ENCODE data around the gene PIN4. TPM values are rescaled to one million over a fixed set of nuclear protein-coding genes. Genes with fewer than 3 reads are reported as not detected.
"Not testable (repeated sequence)": the region's sequence is repeated elsewhere in the genome, so short reads cannot be mapped to it uniquely, and the experiment has no call there.

Gene PIN4
- total RNA-seq, 2 donors from 2014 or later, result 7.7 to 8.9 TPM

DNA sequence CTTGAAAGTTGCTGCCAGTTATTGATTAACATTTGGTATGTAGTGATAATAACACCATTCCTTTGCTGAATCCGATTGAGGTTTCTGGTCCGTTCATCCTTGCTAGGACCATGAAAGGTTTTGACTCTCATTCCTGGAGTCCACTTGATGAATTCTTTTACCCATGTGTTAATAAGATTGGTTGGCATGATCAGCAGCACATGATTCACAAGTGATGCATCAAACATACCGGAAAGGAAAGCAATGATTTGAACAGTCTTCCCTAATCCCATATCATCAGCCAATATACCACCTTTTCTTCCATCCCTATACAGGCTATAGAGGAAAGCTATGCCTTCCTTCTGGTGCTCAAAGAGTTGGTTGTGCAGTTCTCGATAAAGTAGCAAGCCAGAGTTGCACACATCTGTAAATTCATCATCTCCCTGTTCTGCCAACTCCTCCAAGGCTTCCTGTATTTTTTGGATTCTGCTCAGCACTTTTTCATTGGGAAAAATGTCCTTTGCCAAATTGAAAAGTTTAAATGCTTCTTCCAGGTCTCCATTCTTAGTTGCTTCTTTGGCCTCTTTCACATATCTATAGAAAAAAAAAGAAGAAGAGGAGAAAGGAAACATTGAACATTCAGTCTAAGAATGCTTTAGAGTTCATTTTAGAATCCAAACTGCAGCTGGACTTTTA lies 26.7 kb downstream of the PIN4 start:
- Histone ChIP-seq H3K4me3 (no peak overlapping the region), H3K27ac (no peak overlapping the region), H3K4me1 (replicated peaks) (no peaks in the 10 kb centered on the region), H3K36me3 (no peaks in the 10 kb centered on the region), H3K9me3 (no peaks in the 10 kb centered on the region), H3K27me3 (replicated peaks; ENCODE audit: insufficient read depth) (no peaks in the 10 kb centered on the region)
- TF ChIP-seq, protein P1, sequence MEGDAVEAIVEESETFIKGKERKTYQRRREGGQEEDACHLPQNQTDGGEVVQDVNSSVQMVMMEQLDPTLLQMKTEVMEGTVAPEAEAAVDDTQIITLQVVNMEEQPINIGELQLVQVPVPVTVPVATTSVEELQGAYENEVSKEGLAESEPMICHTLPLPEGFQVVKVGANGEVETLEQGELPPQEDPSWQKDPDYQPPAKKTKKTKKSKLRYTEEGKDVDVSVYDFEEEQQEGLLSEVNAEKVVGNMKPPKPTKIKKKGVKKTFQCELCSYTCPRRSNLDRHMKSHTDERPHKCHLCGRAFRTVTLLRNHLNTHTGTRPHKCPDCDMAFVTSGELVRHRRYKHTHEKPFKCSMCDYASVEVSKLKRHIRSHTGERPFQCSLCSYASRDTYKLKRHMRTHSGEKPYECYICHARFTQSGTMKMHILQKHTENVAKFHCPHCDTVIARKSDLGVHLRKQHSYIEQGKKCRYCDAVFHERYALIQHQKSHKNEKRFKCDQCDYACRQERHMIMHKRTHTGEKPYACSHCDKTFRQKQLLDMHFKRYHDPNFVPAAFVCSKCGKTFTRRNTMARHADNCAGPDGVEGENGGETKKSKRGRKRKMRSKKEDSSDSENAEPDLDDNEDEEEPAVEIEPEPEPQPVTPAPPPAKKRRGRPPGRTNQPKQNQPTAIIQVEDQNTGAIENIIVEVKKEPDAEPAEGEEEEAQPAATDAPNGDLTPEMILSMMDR (IDR thresholded peaks at IDR 0.05), result no peak
- TF ChIP-seq POLR2A (IDR thresholded peaks at IDR 0.05), result no peak
- TF ChIP-seq POLR2AphosphoS5 (IDR thresholded peaks at IDR 0.05), result no peak
- no peak for DNase-seq (ENCODE audit: low spot score)
- intact Hi-C loops (cut with DNase I), result no loop called here
- WGBS, result 91% methylated on average over 4 of the region's 4 CpGs

DNA sequence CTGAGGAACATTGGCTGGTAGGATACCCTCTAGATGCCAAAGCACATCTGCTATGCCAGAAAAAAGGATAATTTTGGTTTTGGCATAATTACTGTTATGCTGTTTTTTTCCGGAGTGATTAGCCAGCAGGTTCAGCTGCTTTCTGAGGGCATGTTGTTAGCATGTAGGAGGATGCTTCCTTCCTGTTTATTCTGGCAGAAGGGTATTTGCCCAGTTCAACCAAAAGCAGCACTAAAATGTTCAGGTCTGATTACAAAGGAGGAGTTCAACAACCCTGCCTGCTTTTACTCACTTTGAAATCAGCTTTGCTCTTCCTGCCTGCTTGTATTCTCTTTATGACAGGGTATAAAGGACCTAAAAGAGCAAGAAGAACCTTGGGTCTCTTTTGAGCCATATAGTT lies 35.4 kb downstream of the PIN4 start:
- TF ChIP-seq POLR2AphosphoS5 (IDR thresholded peaks at IDR 0.05) (peak; percentile 54), POLR2A (IDR thresholded peaks at IDR 0.05) (no peak)
- Histone ChIP-seq H3K36me3 (no peaks in the 10 kb centered on the region), H3K27me3 (replicated peaks; ENCODE audit: insufficient read depth) (no peaks in the 10 kb centered on the region), H3K4me3 (no peak overlapping the region), H3K27ac (peak overlapping the region; percentile 26 to 55), H3K4me1 (replicated peaks) (no peaks in the 10 kb centered on the region), H3K9me3 (no peaks in the 10 kb centered on the region)
- DNase-seq (ENCODE audit: low spot score), result peak; percentile 13
- 17% methylated on average over 1 of the region's 1 CpG for WGBS
- intact Hi-C loops (cut with DNase I), result no loop called here

DNA sequence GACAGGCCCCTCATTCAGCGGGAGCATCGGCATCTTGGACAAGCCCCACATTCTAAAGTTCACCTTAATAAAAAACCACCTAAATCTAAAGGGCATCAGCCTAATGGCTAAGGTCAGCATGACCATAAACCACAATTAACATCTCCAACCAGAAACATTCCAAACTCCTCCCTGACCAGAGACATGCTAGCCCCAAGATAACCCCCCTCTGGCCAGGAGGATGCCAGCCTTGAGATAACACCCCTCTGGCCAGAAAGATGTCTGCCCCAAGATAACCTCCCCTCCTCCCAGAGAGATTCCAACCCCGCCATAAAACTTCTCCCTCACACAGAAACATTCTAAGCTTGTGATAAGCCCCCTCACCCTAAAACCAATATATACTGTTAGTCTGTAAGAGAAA lies 38.8 kb downstream of the PIN4 start:
- H3K27ac ChIP-seq; H3K36me3 ChIP-seq; H3K27me3 ChIP-seq (replicated peaks; ENCODE audit: insufficient read depth); H3K4me3 ChIP-seq; H3K9me3 ChIP-seq; intact Hi-C loops (cut with DNase I); DNase-seq (ENCODE audit: low spot score); H3K4me1 ChIP-seq (replicated peaks): not testable (repeated sequence)
- 100% methylated on average over 3 of the region's 3 CpGs for WGBS

DNA sequence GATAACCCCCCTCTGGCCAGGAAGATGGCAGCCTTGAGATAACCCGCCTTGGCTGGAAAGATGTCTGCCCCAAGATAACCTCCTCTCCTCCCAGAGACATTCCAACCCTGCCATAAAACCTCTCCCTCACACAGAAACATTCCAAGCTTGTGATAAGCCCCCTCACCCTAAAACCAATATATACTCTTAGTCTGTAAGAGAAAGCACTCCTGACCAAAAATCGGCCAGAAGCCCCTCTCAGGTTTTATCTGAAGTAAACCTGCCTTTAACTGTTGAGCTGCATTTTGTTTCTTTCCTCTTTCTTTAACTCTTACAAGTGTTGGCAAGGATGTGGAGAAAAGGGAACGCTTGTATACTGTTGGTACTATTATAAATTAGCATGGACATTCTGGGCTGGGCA lies 48.7 kb downstream of the PIN4 start:
- no peak for DNase-seq (ENCODE audit: low spot score)
- no peaks in the 10 kb centered on the region for H3K27me3 ChIP-seq (replicated peaks; ENCODE audit: insufficient read depth)
- no peak overlapping the region for H3K27ac ChIP-seq
- TF ChIP-seq, protein P1 (IDR thresholded peaks at IDR 0.05), result no peak
- no peak for TF ChIP-seq POLR2A (IDR thresholded peaks at IDR 0.05)
- no peak for TF ChIP-seq POLR2AphosphoS5 (IDR thresholded peaks at IDR 0.05)
- no peaks in the 10 kb centered on the region for H3K4me1 ChIP-seq (replicated peaks)
- H3K9me3 ChIP-seq, result no peaks in the 10 kb centered on the region
- H3K4me3 ChIP-seq, result no peak overlapping the region
- no peaks in the 10 kb centered on the region for H3K36me3 ChIP-seq
- intact Hi-C loops (cut with DNase I), result no loop called here
- 98% methylated on average over 3 of the region's 3 CpGs for WGBS

DNA sequence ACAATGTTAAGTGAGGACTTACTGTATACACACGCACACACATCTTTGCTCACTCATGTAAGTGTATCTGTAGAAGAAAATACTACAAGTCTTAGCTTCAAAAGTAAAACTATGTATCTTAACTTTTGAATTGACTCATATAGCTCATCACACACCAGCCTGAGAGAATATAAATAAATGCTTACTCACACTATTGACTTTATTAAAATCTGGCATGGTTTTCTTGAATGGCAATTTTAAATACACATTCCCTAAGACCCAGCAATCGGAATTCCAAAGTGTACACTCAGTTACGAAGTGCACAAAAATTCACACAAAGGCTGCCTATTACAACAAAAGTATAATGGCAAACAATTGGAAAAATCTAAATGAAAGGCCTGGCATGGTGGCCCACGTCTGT lies 55.3 kb downstream of the PIN4 start:
- H3K27ac ChIP-seq, result no peak overlapping the region
- whole genome bisulfite sequencing, result 95% methylated on average over 4 of the region's 4 CpGs

More for the DNA sequence above, 55.3 kb downstream of the PIN4 start:
- Histone ChIP-seq H3K9me3 (no peaks in the 10 kb centered on the region), H3K36me3 (no peaks in the 10 kb centered on the region), H3K4me3 (no peak overlapping the region), H3K27me3 (replicated peaks; ENCODE audit: insufficient read depth) (no peaks in the 10 kb centered on the region), H3K4me1 (replicated peaks) (no peaks in the 10 kb centered on the region)
- no peak for DNase-seq (ENCODE audit: low spot score)
- TF ChIP-seq, protein P1 (IDR thresholded peaks at IDR 0.05), result no peak
- TF ChIP-seq POLR2A (IDR thresholded peaks at IDR 0.05), result no peak
- no peak for TF ChIP-seq POLR2AphosphoS5 (IDR thresholded peaks at IDR 0.05)
- intact Hi-C loops (cut with DNase I), result no loop called here
